ENCODE measurements around the gene RTN3. TPM values are rescaled to one million over a fixed set of nuclear protein-coding genes. Genes with fewer than 3 reads are reported as not detected.

The RTN3 gene
- polyA plus RNA-seq, 3 donors = 123 to 341 (median 232) TPM

GRCh38 chr11:63694596-63694995 is 13.3 kb downstream of the RTN3 start:
- Mint-ChIP-seq H3K4me1 (peaks cover 50% of the 10 kb centered on the region), H3K9me3 (no peaks in the 10 kb centered on the region), H3K27me3 (ENCODE audit: low read depth in 3 of 3) (no peaks in the 10 kb centered on the region), H3K4me3 (no peak overlapping the region), H3K36me3 (peaks cover 21 to 42% of the 10 kb centered on the region in 2 donors), H3K27ac (peak overlapping the region in 6 of 7 donors; percentile 33 to 84 (median 72))
- no peak overlapping the region for H3K4me2 ChIP-seq (replicated peaks; ENCODE audit: extremely low read depth, low read length, poor library complexity, severe bottlenecking)
- intact Hi-C loops (cut with micrococcal nuclease) = no loop called here
- H2AFZ ChIP-seq (ENCODE audit: insufficient read depth, low read depth, low read length, poor library complexity, severe bottlenecking) = no peak overlapping the region
- H3K79me2 ChIP-seq (ENCODE audit: insufficient read depth, low read length) = peaks cover 100% of the 10 kb centered on the region
- DNase-seq = no peak
- H3K27ac ChIP-seq (ENCODE audit: low read depth in 1 of 2, low read length in 2 of 2) = peak overlapping the region; percentile 44 to 70
- no peaks in the 10 kb centered on the region for H3K27me3 ChIP-seq (ENCODE audit: control insufficient read depth in 2 of 2, insufficient read depth in 2 of 2, low read length in 2 of 2)
- no peak overlapping the region for H3K4me3 ChIP-seq (replicated peaks in 1 of 3; ENCODE audit: low read depth in 2 of 3, low read length in 3 of 3)
- H3K36me3 ChIP-seq (replicated peaks in 1 of 2; ENCODE audit: control insufficient read depth in 1 of 2, insufficient read depth in 2 of 2, low read length in 2 of 2) = peaks cover 2 to 22% of the 10 kb centered on the region in 2 donors
- peaks cover 100% of the 10 kb centered on the region for H4K20me1 ChIP-seq (ENCODE audit: insufficient read depth, low read length)
- TF ChIP-seq CTCF (IDR thresholded peaks at IDR 0.05) = no peak
- no peak overlapping the region for H3K9ac ChIP-seq (ENCODE audit: insufficient read depth, low read length, poor library complexity, severe bottlenecking)
- WGBS (ENCODE audit: insufficient coverage) = 72% methylated on average over 7 of the region's 7 CpGs
- peaks cover 27 to 28% of the 10 kb centered on the region in 2 donors for H3K4me1 ChIP-seq (ENCODE audit: control insufficient read depth in 1 of 2, insufficient read depth in 2 of 2, low read length in 2 of 2)
- no peaks in the 10 kb centered on the region for H3K9me3 ChIP-seq (replicated peaks in 1 of 2; ENCODE audit: control insufficient read depth in 1 of 2, insufficient read depth in 1 of 2, low read length in 2 of 2)

- H3K9me3 Mint-ChIP-seq = no peaks in the 10 kb centered on the region
- no peak overlapping the region for H2AFZ ChIP-seq (ENCODE audit: insufficient read depth, low read depth, low read length, poor library complexity, severe bottlenecking)
- peaks cover 13 to 35% of the 10 kb centered on the region in 2 donors for H3K36me3 Mint-ChIP-seq
- H3K4me1 ChIP-seq (ENCODE audit: control insufficient read depth in 1 of 2, insufficient read depth in 2 of 2, low read length in 2 of 2) = peaks cover 9 to 10% of the 10 kb centered on the region in 2 donors
- no peak overlapping the region for H3K4me3 Mint-ChIP-seq
- no peaks in the 10 kb centered on the region for H3K9me3 ChIP-seq (replicated peaks in 1 of 2; ENCODE audit: control insufficient read depth in 1 of 2, insufficient read depth in 1 of 2, low read length in 2 of 2)
- 89% methylated on average over 11 of the region's 11 CpGs for WGBS (ENCODE audit: insufficient coverage)
- H3K4me2 ChIP-seq (replicated peaks; ENCODE audit: extremely low read depth, low read length, poor library complexity, severe bottlenecking) = no peak overlapping the region
- peak overlapping the region in 3 of 7 donors; percentile 17 to 29 (median 21) for H3K27ac Mint-ChIP-seq
- intact Hi-C loops (cut with micrococcal nuclease) = no loop called here
- DNase-seq = no peak
- peaks cover 100% of the 10 kb centered on the region for H4K20me1 ChIP-seq (ENCODE audit: insufficient read depth, low read length)
- H3K9ac ChIP-seq (ENCODE audit: insufficient read depth, low read length, poor library complexity, severe bottlenecking) = no peak overlapping the region
- peaks cover 100% of the 10 kb centered on the region for H3K79me2 ChIP-seq (ENCODE audit: insufficient read depth, low read length)
- TF ChIP-seq CTCF (IDR thresholded peaks at IDR 0.05) = no peak
- H3K27ac ChIP-seq (ENCODE audit: low read depth in 1 of 2, low read length in 2 of 2) = peak overlapping the region in 1 of 2 donors; percentile 30
- H3K4me3 ChIP-seq (replicated peaks in 1 of 3; ENCODE audit: low read depth in 2 of 3, low read length in 3 of 3) = no peak overlapping the region
- no peaks in the 10 kb centered on the region for H3K27me3 ChIP-seq (ENCODE audit: control insufficient read depth in 2 of 2, insufficient read depth in 2 of 2, low read length in 2 of 2)
- no peaks in the 10 kb centered on the region for H3K27me3 Mint-ChIP-seq (ENCODE audit: low read depth in 3 of 3)
- peaks cover 0 to 36% of the 10 kb centered on the region in 2 donors for H3K36me3 ChIP-seq (replicated peaks in 1 of 2; ENCODE audit: control insufficient read depth in 1 of 2, insufficient read depth in 2 of 2, low read length in 2 of 2)
- peaks cover 30% of the 10 kb centered on the region for H3K4me1 Mint-ChIP-seq
Measured at GRCh38 chr11:63698976-63699733, 17.9 kb downstream of the RTN3 start.

Data from CD14-positive monocyte (primary cell).